HCT116 (cell line): ENCODE measurements around the gene DENND1C. TPM values are rescaled to one million over a fixed set of nuclear protein-coding genes. Genes with fewer than 3 reads are reported as not detected.
A peak's percentile ranks its signal among the peaks of the same experiment; 100 is the strongest.

Experiments used
- ATAC-seq: fragments of 200-7000 bp; cut with Tn5 transposase; 2 replicates; pipeline ENCODE4 v1.9.1; 2020; ENCODE audit warnings: mild to moderate bottlenecking, moderate library complexity
- BruUV-seq: library from RNA; stranded (reverse); fragments of 400-500 nt; replicated peaks from 2 replicates; lab custom pipeline; 2021; lab: Mats Ljungman, UMichigan
- CTCF ChIA-PET: fragments of 300-600 bp; sonication (Branson Sonifier 250); formaldehyde crosslinking; loops from one replicate; lab custom pipeline; 2021; ENCODE audit warnings: antibody characterized with exemption; lab: Charles Lee
- POLR2A ChIA-PET: fragments of 300-600, 350-600 bp; sonication (Branson Sonifier 250); formaldehyde crosslinking; loops from one replicate; lab custom pipeline; 2021; ENCODE audit warnings: antibody characterized with exemption; lab: Charles Lee
- RAD21 ChIA-PET, 2 experiments: fragments of 300-600 bp; sonication (Branson Sonifier 250); formaldehyde crosslinking; loops; one replicate each; lab custom pipeline; 2023; ENCODE audit warnings: low total read pairs in 2 of 2; ENCODE audit not compliant: uncharacterized antibody in 2 of 2, unreplicated experiment in 2 of 2, low non-redundant PET in 1 of 2; lab: Charles Lee
- DNase-seq: peaks from one replicate; pipeline ENCODE4 v3.0.0-alpha.2; 2010; ENCODE audit warnings: low read depth, low spot score
- H2AFZ ChIP-seq: fragments of 200-600 bp; shearing (Covaris generic), sonication (generic); 2 replicates; pipeline ENCODE4 v1.6.1; 2017; ENCODE audit warnings: low read depth, mixed run types, mixed read lengths, antibody characterized with exemption, low read length; ENCODE audit not compliant: poor library complexity, severe bottlenecking
- H3K27ac ChIP-seq: 2 replicates; pipeline ENCODE4 v1.5.1; 2012; ENCODE audit warnings: low read depth, low read length
- H3K27me3 ChIP-seq: fragments of 200-600 bp; sonication (generic); 2 replicates; pipeline ENCODE4 v1.6.1; 2016; ENCODE audit warnings: mixed run types, low read length, mixed read lengths; ENCODE audit not compliant: insufficient read depth
- H3K36me3 ChIP-seq, 2 experiments: fragments of 200-500 bp in 1 of 2; fragments of 200-600 bp in 1 of 2; sonication (Bioruptor generic) in 1 of 2; sonication (generic) in 1 of 2; 2 replicates each; pipeline versions ENCODE4 v1.5.1 to v1.6.1; 2014 to 2016; ENCODE audit warnings: low read length in 2 of 2, inconsistent platforms in 1 of 2, mixed read lengths in 1 of 2, mixed run types in 1 of 2; ENCODE audit not compliant: insufficient read depth in 2 of 2, control insufficient read depth in 1 of 2
- H3K4me1 ChIP-seq, 2 experiments: fragments of 200-600 bp in 1 of 2; sonication (generic) in 1 of 2; 2 replicates each; pipeline versions ENCODE4 v1.5.1 to v1.6.1; 2012 to 2017; ENCODE audit warnings: low read length in 2 of 2, inconsistent platforms in 1 of 2, mild to moderate bottlenecking in 1 of 2, mixed read lengths in 1 of 2, mixed run types in 1 of 2, moderate library complexity in 1 of 2; ENCODE audit not compliant: insufficient read depth in 2 of 2, control insufficient read depth in 1 of 2
- H3K4me2 ChIP-seq: fragments of 200-600 bp; sonication (generic); 2 replicates; pipeline ENCODE4 v1.6.1; 2017; ENCODE audit warnings: mixed run types, low read length, mixed read lengths
- H3K4me3 ChIP-seq, 2 experiments: fragments of 200-600 bp in 1 of 2; sonication (generic) in 1 of 2; replicated peaks in 1 of 2; 2 replicates each; pipeline ENCODE4 v1.5.1; 2011 to 2016; ENCODE audit warnings: low read length in 2 of 2, control low read depth in 1 of 2, low read depth in 1 of 2, mild to moderate bottlenecking in 1 of 2, mixed read lengths in 1 of 2, mixed run types in 1 of 2
- H3K79me2 ChIP-seq: fragments of 200-600 bp; sonication (generic); 2 replicates; pipeline ENCODE4 v1.6.1; 2017; ENCODE audit warnings: mild to moderate bottlenecking, mixed run types, low read length, moderate library complexity, mixed read lengths; ENCODE audit not compliant: insufficient read depth
- H3K9ac ChIP-seq: fragments of 200-600 bp; sonication (generic); 2 replicates; pipeline ENCODE4 v1.6.1; 2016; ENCODE audit warnings: low read length, mixed read lengths
- H3K9me2 ChIP-seq: fragments of 200-600 bp; sonication (generic), shearing (Covaris generic); 2 replicates; pipeline ENCODE4 v1.6.1; 2017; ENCODE audit warnings: mixed run types, mild to moderate bottlenecking, moderate library complexity; ENCODE audit not compliant: insufficient read depth
- H3K9me3 ChIP-seq, 2 experiments: fragments of 200-500 bp in 1 of 2; fragments of 200-600 bp in 1 of 2; sonication (Bioruptor generic) in 1 of 2; sonication (generic) in 1 of 2; 2 replicates each; pipeline ENCODE4 v1.6.1; 2014 to 2017; ENCODE audit warnings: low read length in 2 of 2, mixed read lengths in 2 of 2, inconsistent platforms in 1 of 2, low read depth in 1 of 2, mild to moderate bottlenecking in 1 of 2, mixed run types in 1 of 2, moderate library complexity in 1 of 2; ENCODE audit not compliant: control insufficient read depth in 1 of 2, insufficient read depth in 1 of 2
- H4K20me1 ChIP-seq: fragments of 200-600 bp; sonication (generic), shearing (Covaris generic); 2 replicates; pipeline ENCODE4 v1.6.1; 2017; ENCODE audit warnings: mixed run types, mild to moderate bottlenecking, moderate library complexity; ENCODE audit not compliant: insufficient read depth
- CEBPB ChIP-seq: IDR thresholded peaks from 2 replicates; pipeline ENCODE4 v1.6.1; 2012; ENCODE audit warnings: low read depth
- EGR1 ChIP-seq: IDR thresholded peaks from 2 replicates; pipeline ENCODE4 v1.6.1; 2012; ENCODE audit warnings: low read depth
- ELF1 ChIP-seq: IDR thresholded peaks from 2 replicates; pipeline ENCODE4 v1.6.1; 2012; ENCODE audit warnings: low read depth, borderline replicate concordance
- FOSL1 ChIP-seq: IDR thresholded peaks from 2 replicates; pipeline ENCODE4 v1.6.1; 2012; ENCODE audit warnings: low read depth
- JUND ChIP-seq: IDR thresholded peaks from 2 replicates; pipeline ENCODE4 v1.6.1; 2012
- POLR2AphosphoS5 ChIP-seq: IDR thresholded peaks from 2 replicates; pipeline ENCODE4 v1.6.1; 2011; ENCODE audit warnings: mild to moderate bottlenecking, low read depth, low read length, moderate library complexity
- RAD21 ChIP-seq: IDR thresholded peaks from 2 replicates; pipeline ENCODE4 v1.6.1; 2012; ENCODE audit warnings: low read depth, mild to moderate bottlenecking
- SP1 ChIP-seq: IDR thresholded peaks from 2 replicates; pipeline ENCODE4 v1.6.1; 2012; ENCODE audit warnings: low read depth
- SRF ChIP-seq: IDR thresholded peaks from 2 replicates; pipeline ENCODE4 v1.6.1; 2012; ENCODE audit warnings: low read depth
- TCF7L2 ChIP-seq: IDR thresholded peaks from 2 replicates; pipeline ENCODE4 v1.7.0; 2011; ENCODE audit warnings: borderline replicate concordance, inconsistent platforms; ENCODE audit not compliant: insufficient read depth, insufficient read length; ENCODE audit errors: extremely low read depth
- ZFX ChIP-seq: fragments of 450-650 bp; IDR thresholded peaks from 2 replicates; pipeline ENCODE4 v1.6.1; 2017
- ZNF274 ChIP-seq: fragments of 200-500 bp; sonication (Bioruptor generic); IDR thresholded peaks from 2 replicates; pipeline ENCODE4 v1.6.1; 2014; ENCODE audit warnings: mild to moderate bottlenecking, low read depth, low read length, inconsistent platforms
- intact Hi-C: fragments of 100-400 bp; cut with micrococcal nuclease; formaldehyde crosslinking; loops from 2 replicates; pipeline ENCODE4 v1.10.0; 2022
- total RNA-seq: library from RNA; stranded (reverse); gene quantifications from one replicate; pipeline ENCODE4 v1.2.1, GENCODE V29; 2021; ENCODE audit not compliant: unreplicated experiment
- TF ChIP-seq, protein P1 (sequence below): IDR thresholded peaks from 2 replicates; pipeline ENCODE4 v1.6.1; 2012
- TF ChIP-seq, protein P2 (sequence below): IDR thresholded peaks from 2 replicates; pipeline ENCODE4 v1.6.1; 2012
- TF ChIP-seq, protein P3 (sequence below): IDR thresholded peaks from 2 replicates; pipeline ENCODE4 v1.6.1; 2011; ENCODE audit warnings: mild to moderate bottlenecking, low read length, moderate library complexity; ENCODE audit not compliant: insufficient replicate concordance; ENCODE audit errors: extremely low read depth
- TF ChIP-seq, protein P4 (sequence below), 3 experiments: fragments of 200-600 bp in 1 of 3; sonication (generic) in 1 of 3; IDR thresholded peaks in 2 of 3; conservative IDR thresholded peaks in 1 of 3; 2 replicates each; pipeline ENCODE4 v1.5.1; 2012 to 2017; ENCODE audit warnings: low read depth in 2 of 3, low read length in 2 of 3, antibody characterized with exemption in 1 of 3, borderline replicate concordance in 1 of 3, control low read depth in 1 of 3, mild to moderate bottlenecking in 1 of 3, mixed read lengths in 1 of 3, mixed run types in 1 of 3, moderate library complexity in 1 of 3; ENCODE audit not compliant: insufficient read depth in 1 of 3

DENND1C gene
- total RNA-seq, 1 experiment from 2014 or later: 0.54 TPM

DNA sequence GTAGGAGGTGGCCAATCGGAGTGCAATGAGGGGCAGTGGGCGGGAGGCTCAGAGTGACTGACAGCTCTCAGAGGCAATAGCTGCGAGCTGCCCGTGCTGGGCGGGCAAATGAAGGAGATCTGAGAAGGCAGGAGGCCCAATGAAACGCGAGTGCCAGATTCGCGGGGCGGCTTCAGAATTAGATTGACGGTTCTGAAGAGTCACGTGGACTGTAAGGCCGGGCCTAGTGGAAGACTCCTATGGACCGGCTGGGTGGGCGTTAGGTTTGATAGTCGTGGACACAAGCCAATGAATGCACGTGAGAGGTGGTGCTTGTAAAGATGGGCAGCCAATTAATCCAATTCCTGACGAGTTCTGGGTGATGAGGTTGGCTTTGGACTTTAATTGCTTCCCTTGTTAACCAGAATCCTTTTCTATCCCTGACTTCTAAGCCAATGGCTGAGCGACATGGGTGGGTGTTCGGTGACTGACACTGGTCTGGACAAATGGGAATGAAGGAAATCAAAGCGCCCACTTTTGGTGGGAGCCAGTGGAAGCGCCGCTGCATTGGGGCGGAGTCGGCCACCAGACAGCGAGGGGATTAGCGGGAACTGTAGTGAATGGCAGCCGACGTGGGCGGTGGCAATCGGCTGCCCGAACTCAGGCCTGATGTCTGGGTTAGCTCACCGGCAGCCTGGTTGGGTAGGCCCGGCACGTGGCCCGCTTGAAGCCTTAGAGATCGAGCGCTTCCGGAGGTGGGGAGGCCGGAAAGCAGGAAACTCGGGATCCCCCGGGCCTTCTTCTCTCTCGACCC lies 56.5 kb downstream of the DENND1C start:
- no peak for TF ChIP-seq FOSL1
- peak; percentile 79 for TF ChIP-seq EGR1
- TF ChIP-seq, protein P1, sequence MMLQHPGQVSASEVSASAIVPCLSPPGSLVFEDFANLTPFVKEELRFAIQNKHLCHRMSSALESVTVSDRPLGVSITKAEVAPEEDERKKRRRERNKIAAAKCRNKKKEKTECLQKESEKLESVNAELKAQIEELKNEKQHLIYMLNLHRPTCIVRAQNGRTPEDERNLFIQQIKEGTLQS: no peak
- TF ChIP-seq, protein P2, sequence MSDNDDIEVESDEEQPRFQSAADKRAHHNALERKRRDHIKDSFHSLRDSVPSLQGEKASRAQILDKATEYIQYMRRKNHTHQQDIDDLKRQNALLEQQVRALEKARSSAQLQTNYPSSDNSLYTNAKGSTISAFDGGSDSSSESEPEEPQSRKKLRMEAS: peak; percentile 94
- peak; percentile 56; the same call in 1 of the 2 replicates for TF ChIP-seq ZFX
- no peak for TF ChIP-seq RAD21
- TF ChIP-seq, protein P3, sequence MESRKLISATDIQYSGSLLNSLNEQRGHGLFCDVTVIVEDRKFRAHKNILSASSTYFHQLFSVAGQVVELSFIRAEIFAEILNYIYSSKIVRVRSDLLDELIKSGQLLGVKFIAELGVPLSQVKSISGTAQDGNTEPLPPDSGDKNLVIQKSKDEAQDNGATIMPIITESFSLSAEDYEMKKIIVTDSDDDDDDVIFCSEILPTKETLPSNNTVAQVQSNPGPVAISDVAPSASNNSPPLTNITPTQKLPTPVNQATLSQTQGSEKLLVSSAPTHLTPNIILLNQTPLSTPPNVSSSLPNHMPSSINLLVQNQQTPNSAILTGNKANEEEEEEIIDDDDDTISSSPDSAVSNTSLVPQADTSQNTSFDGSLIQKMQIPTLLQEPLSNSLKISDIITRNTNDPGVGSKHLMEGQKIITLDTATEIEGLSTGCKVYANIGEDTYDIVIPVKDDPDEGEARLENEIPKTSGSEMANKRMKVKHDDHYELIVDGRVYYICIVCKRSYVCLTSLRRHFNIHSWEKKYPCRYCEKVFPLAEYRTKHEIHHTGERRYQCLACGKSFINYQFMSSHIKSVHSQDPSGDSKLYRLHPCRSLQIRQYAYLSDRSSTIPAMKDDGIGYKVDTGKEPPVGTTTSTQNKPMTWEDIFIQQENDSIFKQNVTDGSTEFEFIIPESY: peak; percentile 25
- no peak for TF ChIP-seq CEBPB
- TF ChIP-seq POLR2AphosphoS5: peak; percentile 56
- TF ChIP-seq TCF7L2: peak; percentile 79
- TF ChIP-seq, protein P4, sequence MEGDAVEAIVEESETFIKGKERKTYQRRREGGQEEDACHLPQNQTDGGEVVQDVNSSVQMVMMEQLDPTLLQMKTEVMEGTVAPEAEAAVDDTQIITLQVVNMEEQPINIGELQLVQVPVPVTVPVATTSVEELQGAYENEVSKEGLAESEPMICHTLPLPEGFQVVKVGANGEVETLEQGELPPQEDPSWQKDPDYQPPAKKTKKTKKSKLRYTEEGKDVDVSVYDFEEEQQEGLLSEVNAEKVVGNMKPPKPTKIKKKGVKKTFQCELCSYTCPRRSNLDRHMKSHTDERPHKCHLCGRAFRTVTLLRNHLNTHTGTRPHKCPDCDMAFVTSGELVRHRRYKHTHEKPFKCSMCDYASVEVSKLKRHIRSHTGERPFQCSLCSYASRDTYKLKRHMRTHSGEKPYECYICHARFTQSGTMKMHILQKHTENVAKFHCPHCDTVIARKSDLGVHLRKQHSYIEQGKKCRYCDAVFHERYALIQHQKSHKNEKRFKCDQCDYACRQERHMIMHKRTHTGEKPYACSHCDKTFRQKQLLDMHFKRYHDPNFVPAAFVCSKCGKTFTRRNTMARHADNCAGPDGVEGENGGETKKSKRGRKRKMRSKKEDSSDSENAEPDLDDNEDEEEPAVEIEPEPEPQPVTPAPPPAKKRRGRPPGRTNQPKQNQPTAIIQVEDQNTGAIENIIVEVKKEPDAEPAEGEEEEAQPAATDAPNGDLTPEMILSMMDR (IDR thresholded peaks at IDR 0.05 in 2 of 3, conservative IDR thresholded peaks at IDR 0.05 in 1 of 3; ENCODE audit: borderline replicate concordance in 1 of 3, insufficient read depth in 1 of 3, low read depth in 2 of 3, low read length in 2 of 3): no peak
- no peak for TF ChIP-seq JUND
- peak; percentile 100 for TF ChIP-seq SP1
- TF ChIP-seq ELF1: no peak
- no peak for TF ChIP-seq ZNF274
- no peak; the same call in 1 of the 2 replicates for TF ChIP-seq SRF
- H3K27ac ChIP-seq: peak overlapping the region; percentile 80
- no peaks in the 10 kb centered on the region for H3K9me2 ChIP-seq
- H3K4me1 ChIP-seq: peaks cover 8 to 30% of the 10 kb centered on the region in 2 experiments; a peak in 3 of 4 replicates
- DNase-seq (peak; percentile 100), ATAC-seq (peak; percentile 89)
- ChIA-PET POLR2A (interaction anchor here (1.0 to 1.6 kb wide), 3 partner anchors 15 to 106 kb away, joined by 4 to 8 read pairs (median 7); partner anchors contain the start of genes ALKBH7 and TNFSF9), RAD21 (interaction anchor here (0.5 to 1.1 kb wide), 3 partner anchors 32 to 161 kb away, joined by 3 read pairs; partner anchors contain the start of gene GTF2F1 (in 1 of the 2)), CTCF (interaction anchor here (0.9 to 1.4 kb wide), 5 partner anchors 15 to 299 kb away, joined by 3 to 4 read pairs (median 3); partner anchors contain the start of gene SLC25A23)
- peaks cover 38% of the 10 kb centered on the region; the same call in 1 of the 2 replicates for H4K20me1 ChIP-seq
- H3K4me2 ChIP-seq: peak overlapping the region; percentile 57
- intact Hi-C loops: no loop called here
- H3K9me3 ChIP-seq: no peaks in the 10 kb centered on the region
- no TSS peak for BruUV-seq
- H3K36me3 ChIP-seq: peaks cover 18 to 26% of the 10 kb centered on the region in 2 experiments; a peak in 3 of 4 replicates
- peak overlapping the region; percentile 27 to 99 for H3K4me3 ChIP-seq
- no peak overlapping the region for H2AFZ ChIP-seq
- peaks cover 40% of the 10 kb centered on the region for H3K79me2 ChIP-seq
- H3K9ac ChIP-seq: peak overlapping the region; percentile 9; the same call in 1 of the 2 replicates
- no peaks in the 10 kb centered on the region for H3K27me3 ChIP-seq
